Neural cell (in vitro differentiated cells): ENCODE data around the gene TGFBRAP1.

Source experiments
- CTCF ChIP-seq: fragments of 450-650 bp; IDR thresholded peaks from 2 replicates; pipeline ENCODE4 v1.5.1; 2014; ENCODE audit warnings: antibody characterized with exemption, mild to moderate bottlenecking, moderate library complexity; ENCODE audit not compliant: poor library complexity, severe bottlenecking
- MXI1 ChIP-seq: fragments of 450-650 bp; conservative IDR thresholded peaks from 2 replicates; pipeline ENCODE4 v1.6.1; 2014; ENCODE audit warnings: antibody characterized with exemption, mild to moderate bottlenecking; ENCODE audit not compliant: poor library complexity, severe bottlenecking
- REST ChIP-seq: IDR thresholded peaks from 2 replicates; pipeline ENCODE4 v1.6.1; 2012; ENCODE audit warnings: borderline replicate concordance

- TF ChIP-seq CTCF (no peak), MXI1 (no peak), REST (no peak)
Observed at GRCh38 chr2:105261061-105261460, 68.5 kb downstream of the TGFBRAP1 start.
